ENCODE data around the gene C16orf89. TPM values are rescaled to one million over a fixed set of nuclear protein-coding genes. Genes with fewer than 3 reads are reported as not detected.

C16orf89 gene
- total RNA-seq, 4 donors from 2014 or later: 3.8 to 16.6 (median 7.1) TPM

DNA sequence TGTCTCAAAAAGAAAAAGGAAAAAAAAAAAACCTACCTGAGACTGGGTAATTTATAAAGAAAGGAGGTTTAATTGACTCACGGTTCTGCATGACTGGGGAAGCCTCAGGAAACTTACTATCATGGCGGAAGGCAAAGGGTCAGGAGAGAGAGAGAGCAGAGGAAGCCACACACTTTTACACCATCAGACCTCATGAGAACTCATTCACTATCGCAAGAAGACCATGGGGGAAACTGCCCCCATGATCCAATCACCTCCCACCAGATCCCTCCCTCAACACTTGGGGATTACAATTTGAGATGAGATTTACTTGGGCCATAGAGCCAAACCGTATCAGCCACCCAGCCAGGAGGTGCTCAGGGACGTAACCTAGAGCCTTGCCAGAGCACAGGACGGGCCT is 52.9 kb downstream of the C16orf89 start:
- ATAC-seq (ENCODE audit: low FRiP score): no peak
- no peak for DNase-seq (ENCODE audit: low spot score)

DNA sequence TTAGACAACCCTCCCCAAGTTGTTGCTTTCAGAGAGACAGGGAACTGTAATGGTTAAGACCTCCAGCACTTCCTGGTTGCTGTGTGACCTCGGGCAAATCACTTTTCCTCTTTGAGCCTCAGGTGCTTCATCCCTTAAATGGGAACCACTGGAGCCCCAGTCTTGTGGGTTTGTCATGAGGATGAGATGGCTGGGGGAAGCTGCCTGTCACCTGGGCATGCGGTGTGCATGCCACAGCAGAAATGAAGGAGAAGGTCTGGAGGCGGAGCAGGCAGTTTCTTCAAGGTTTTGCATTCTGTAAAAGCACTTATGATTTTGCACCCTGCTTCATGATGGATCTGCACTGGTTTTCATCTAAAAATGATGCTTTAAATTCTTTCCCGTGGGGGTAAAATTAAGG is 54.1 kb downstream of the C16orf89 start:
- ATAC-seq (ENCODE audit: low FRiP score): no peak

More for the DNA sequence above, 52.9 kb downstream of the C16orf89 start:
- TF ChIP-seq, protein P1, sequence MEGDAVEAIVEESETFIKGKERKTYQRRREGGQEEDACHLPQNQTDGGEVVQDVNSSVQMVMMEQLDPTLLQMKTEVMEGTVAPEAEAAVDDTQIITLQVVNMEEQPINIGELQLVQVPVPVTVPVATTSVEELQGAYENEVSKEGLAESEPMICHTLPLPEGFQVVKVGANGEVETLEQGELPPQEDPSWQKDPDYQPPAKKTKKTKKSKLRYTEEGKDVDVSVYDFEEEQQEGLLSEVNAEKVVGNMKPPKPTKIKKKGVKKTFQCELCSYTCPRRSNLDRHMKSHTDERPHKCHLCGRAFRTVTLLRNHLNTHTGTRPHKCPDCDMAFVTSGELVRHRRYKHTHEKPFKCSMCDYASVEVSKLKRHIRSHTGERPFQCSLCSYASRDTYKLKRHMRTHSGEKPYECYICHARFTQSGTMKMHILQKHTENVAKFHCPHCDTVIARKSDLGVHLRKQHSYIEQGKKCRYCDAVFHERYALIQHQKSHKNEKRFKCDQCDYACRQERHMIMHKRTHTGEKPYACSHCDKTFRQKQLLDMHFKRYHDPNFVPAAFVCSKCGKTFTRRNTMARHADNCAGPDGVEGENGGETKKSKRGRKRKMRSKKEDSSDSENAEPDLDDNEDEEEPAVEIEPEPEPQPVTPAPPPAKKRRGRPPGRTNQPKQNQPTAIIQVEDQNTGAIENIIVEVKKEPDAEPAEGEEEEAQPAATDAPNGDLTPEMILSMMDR (IDR thresholded peaks at IDR 0.05): no peak

DNA sequence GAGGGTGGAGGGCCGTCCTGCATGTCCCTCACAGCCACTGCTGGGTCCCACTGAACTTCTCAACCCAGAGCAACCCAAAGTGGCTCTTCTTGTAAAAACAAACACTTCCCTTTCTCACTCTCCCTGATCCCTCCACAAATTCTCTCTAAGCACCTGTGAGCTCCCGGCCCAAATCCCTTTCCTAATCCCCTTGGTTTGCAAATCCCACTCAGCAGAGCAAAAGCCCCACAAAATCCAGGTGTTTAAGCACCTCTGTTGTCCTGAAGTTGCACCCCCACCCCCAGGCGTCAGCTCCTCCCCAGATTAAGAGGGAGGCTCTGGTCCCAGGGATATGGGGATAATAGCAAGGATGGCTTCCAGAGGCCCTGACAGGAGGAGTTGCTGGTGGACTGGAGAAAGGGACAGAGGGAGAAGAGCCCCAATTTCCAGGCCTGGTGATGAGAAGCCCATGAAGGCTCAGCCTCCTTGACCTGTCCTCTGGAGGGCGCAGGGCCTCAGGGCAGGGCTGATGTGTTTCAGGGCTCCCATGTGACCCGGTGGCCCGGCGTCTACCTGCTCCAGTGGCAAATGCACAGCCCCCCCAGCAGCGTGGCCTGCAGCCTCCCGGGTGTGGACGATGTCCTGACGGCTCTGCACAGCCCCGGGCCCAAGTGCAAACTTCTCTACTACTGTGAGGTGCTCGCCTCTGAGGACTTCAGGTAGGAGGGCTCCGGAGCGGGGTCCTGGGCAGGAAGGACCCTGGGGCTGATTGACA is 55.0 kb downstream of the C16orf89 start:
- TF ChIP-seq, protein P1 (IDR thresholded peaks at IDR 0.05): no peak
- ATAC-seq (ENCODE audit: low FRiP score) (no peak), DNase-seq (ENCODE audit: low spot score) (no peak)

More for the DNA sequence above, 54.1 kb downstream of the C16orf89 start:
- no peak for DNase-seq (ENCODE audit: low spot score)
- TF ChIP-seq, protein P1 (IDR thresholded peaks at IDR 0.05): no peak

DNA sequence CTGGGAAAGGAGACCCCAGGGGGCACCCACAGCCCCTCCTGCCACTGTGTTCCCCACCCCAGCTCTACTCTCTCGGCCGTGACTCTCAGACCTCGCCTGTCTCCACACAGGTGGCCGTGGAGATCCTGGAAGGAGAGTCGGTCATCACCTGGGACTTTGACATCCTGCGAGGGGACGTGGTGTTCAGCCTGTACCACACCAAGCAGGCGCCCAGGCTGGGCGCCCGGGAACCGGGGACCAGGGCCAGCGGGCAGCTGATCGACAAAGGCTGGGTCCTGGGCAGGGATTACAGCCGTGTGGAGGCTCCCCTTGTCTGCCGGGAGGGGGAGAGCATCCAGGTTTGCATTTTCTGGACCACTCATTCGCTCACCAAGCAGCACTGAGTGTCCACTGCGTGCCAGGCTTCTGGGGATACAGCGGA is 57.4 kb downstream of the C16orf89 start:
- TF ChIP-seq, protein P1 (IDR thresholded peaks at IDR 0.05): no peak
- ATAC-seq (ENCODE audit: low FRiP score): no peak
- DNase-seq (ENCODE audit: low spot score): no peak

DNA sequence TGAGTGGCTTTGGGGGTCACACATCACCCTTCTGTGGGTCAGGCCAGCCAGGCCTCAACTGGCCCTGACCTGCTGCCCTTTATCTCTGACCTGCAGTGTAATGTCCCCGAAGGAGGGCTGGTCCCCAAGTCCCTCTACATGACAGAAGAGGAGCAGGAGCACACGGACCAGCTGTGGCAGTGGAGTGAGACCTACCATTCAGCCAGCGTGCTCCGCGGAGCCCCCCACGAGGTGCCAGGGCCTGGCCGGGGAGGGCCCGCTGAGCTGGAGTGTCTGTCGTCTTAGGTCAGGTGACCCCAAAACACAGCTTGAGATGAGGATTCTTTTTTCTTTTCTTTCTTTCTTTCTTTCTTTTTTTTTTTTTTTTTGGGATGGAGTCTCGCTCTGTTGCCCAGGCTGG is 58.5 kb downstream of the C16orf89 start:
- ATAC-seq (ENCODE audit: low FRiP score): no peak
- no peak for DNase-seq (ENCODE audit: low spot score)
- TF ChIP-seq, protein P1 (IDR thresholded peaks at IDR 0.05): no peak

DNA sequence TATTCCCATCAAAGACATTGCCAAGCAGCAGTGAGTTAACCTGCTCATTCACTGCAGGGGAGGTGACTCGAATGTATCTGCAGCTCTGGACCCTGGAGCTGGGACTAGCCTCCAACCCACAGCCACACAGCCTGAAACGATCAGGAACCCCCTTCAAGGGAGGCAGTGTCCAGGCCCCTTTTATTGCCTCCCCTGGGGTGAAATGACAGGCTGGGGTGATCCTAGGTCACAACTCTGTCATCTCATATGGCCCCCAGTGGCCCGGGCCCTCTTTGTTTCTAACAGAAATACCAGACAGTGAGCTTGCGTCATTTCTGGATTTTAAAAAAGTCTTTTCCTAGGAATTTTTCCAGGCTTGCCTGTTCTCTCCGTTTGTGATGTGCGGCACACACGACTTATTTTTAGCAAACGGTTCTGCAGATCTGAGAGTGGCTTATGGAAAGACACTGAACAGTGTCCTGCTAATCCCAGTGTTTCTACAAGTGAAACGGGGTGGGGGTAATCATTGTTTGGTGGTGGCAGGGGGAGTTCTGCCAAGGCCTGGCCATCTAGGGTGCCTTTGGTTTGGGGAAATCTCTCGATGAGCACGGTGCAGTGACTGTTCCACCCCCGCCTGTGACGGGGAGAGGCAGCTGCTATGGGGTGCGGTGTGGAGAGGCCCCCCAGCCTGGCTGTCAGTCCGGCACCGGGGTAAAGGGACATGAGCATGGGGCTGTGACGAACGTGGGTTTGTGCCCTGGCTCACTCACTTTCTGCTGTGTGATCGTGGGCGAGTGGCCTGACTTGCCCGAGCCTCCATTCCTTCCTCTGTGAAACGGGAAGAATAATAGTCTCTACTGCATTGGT is 59.2 kb downstream of the C16orf89 start:
- TF ChIP-seq, protein P1 (IDR thresholded peaks at IDR 0.05): no peak
- DNase-seq (ENCODE audit: low spot score) (no peak), ATAC-seq (ENCODE audit: low FRiP score) (no peak)

All from omental fat pad (tissue), 4 donors.